HEK293T (cell line): ENCODE data around the gene ZNF587B.
"Not testable (repeated sequence)": the region's sequence is repeated elsewhere in the genome, so short reads cannot be mapped to it uniquely, and the experiment has no call there.

ENCODE experiments used
- CTCF ChIA-PET: fragments of 350-600 bp; formaldehyde crosslinking; extraction: SDS; loops from one replicate; lab custom pipeline; 2021; ENCODE audit warnings: antibody characterized with exemption, inconsistent platforms; lab: Yijun Ruan, JAX
- POLR2A ChIA-PET: fragments of 350-600 bp; formaldehyde crosslinking; extraction: SDS; loops from one replicate; lab custom pipeline; 2020; ENCODE audit warnings: antibody characterized with exemption, inconsistent platforms; lab: Yijun Ruan, JAX
- DNase-seq: peaks from one replicate; pipeline ENCODE4 v3.0.0; 2012; ENCODE audit warnings: mixed read lengths; ENCODE audit errors: extremely low spot score
- ARNT ChIP-seq: fragments of 450-650 bp; IDR thresholded peaks from 2 replicates; pipeline ENCODE4 v1.6.1; 2017; ENCODE audit warnings: mild to moderate bottlenecking
- BHLHE40 ChIP-seq: fragments of 450-650 bp; IDR thresholded peaks from 2 replicates; pipeline ENCODE4 v1.6.1; 2016; ENCODE audit warnings: mild to moderate bottlenecking, moderate library complexity, borderline replicate concordance
- CTBP1 ChIP-seq: fragments of 450-650 bp; IDR thresholded peaks from 2 replicates; pipeline ENCODE4 v1.6.1; 2016; ENCODE audit warnings: borderline replicate concordance
- ELF4 ChIP-seq: fragments of 450-650 bp; IDR thresholded peaks from 2 replicates; pipeline ENCODE4 v1.6.1; 2017; ENCODE audit warnings: antibody characterized with exemption
- FOXA1 ChIP-seq: fragments of 450-650 bp; IDR thresholded peaks from 2 replicates; pipeline ENCODE4 v1.6.1; 2016; ENCODE audit warnings: mild to moderate bottlenecking
- FOXK2 ChIP-seq: fragments of 450-650 bp; IDR thresholded peaks from 2 replicates; pipeline ENCODE4 v1.6.1; 2016; ENCODE audit warnings: mild to moderate bottlenecking
- FOXM1 ChIP-seq: fragments of 450-650 bp; IDR thresholded peaks from 2 replicates; pipeline ENCODE4 v1.6.1; 2017; ENCODE audit warnings: mild to moderate bottlenecking, borderline replicate concordance
- HDGF ChIP-seq: fragments of 450-650 bp; IDR thresholded peaks from 2 replicates; pipeline ENCODE4 v1.6.1; 2017; ENCODE audit warnings: antibody characterized with exemption, borderline replicate concordance
- L3MBTL2 ChIP-seq: fragments of 450-650 bp; conservative IDR thresholded peaks from 2 replicates; pipeline ENCODE4 v1.6.1; 2016; ENCODE audit warnings: mild to moderate bottlenecking
- LEF1 ChIP-seq: fragments of 450-650 bp; IDR thresholded peaks from 2 replicates; pipeline ENCODE4 v1.6.1; 2017; ENCODE audit warnings: mild to moderate bottlenecking, borderline replicate concordance
- NFRKB ChIP-seq: fragments of 450-650 bp; IDR thresholded peaks from 2 replicates; pipeline ENCODE4 v1.6.1; 2016; ENCODE audit warnings: mild to moderate bottlenecking, moderate library complexity
- PKNOX1 ChIP-seq: fragments of 450-650 bp; IDR thresholded peaks from 2 replicates; pipeline ENCODE4 v1.6.1; 2016
- SP1 ChIP-seq: fragments of 450-650 bp; IDR thresholded peaks from 2 replicates; pipeline ENCODE4 v1.6.1; 2017
- SUZ12 ChIP-seq: fragments of 450-650 bp; IDR thresholded peaks from 2 replicates; pipeline ENCODE4 v1.6.1; 2016; ENCODE audit warnings: mild to moderate bottlenecking
- TARDBP ChIP-seq: fragments of 450-650 bp; IDR thresholded peaks from 2 replicates; pipeline ENCODE4 v1.6.1; 2016
- ZNF384 ChIP-seq: fragments of 450-650 bp; IDR thresholded peaks from 2 replicates; pipeline ENCODE4 v1.6.1; 2016

The ZNF587B gene

DNA sequence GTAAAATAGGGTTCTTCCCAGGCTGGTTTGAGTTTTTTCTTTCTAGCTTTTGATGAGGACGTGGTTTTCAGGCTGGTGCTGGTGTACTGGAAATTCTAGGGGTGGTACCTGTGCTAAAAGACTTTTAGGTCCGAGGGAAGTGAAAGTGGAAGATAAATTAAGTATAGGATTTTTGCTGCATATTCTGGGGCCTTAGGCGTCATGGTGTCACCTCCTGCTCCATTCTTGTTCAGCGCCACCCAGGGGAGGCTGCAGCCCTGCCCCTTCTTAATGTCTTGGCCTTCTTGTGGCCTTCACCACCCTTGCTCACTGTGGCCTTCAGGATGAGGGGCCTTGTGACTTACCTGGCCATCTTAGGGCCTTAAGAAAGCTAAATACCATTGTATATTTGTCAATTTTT is 27.8 kb upstream of the ZNF587B start:
- DNase-seq, result no peak
- ChIA-PET POLR2A (interaction anchor here (1.6 kb wide), 1 partner anchor 13 kb away, joined by 4 read pairs; no protein-coding TSS in a partner anchor), CTCF (no interaction called here)
- no peak for TF ChIP-seq SUZ12

GRCh38 chr19:57803265-57803593 is 26.9 kb upstream of the ZNF587B start:
- no peak for TF ChIP-seq BHLHE40
- TF ChIP-seq HDGF, result no peak
- POLR2A ChIA-PET, result interaction anchor here (1.6 kb wide), 1 partner anchor 12 kb away, joined by 4 read pairs; no protein-coding TSS in a partner anchor
- no peak for DNase-seq
- CTCF ChIA-PET, result no interaction called here

DNA sequence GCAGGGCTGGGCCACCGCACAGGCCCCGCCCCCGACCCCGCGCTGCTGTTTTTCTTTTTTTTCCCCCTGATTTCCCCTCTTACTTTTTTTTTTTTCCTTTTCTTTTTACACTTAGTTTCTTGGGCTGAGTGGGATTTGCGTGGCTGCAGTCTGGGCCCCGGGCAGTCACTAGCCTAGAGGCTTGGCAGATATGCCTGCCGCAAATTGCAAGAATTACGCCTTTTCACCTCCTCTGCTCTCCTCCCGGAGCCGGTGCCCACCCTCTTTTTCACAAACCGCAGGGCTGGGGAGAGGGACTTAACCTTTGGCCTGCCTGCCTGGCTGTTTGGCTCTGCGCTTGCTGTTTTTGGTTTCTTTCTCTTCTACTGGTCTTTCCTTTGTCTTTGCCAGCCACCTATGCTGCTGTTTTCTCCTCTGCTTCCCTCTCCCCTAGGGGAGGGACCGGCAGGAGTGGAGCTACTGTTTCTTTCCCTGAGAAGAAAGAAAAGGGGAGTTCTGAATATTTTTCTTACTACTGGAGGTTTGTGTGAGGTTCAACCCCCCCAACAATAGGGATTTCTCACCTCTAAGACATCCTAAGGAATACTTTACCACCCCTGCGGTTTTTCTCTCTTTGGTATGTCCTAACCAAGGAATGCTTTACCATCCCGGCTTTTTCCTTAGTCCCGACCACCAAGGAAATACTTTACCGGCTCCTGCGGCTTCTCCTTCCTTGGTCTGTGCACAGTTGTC is 26.3 kb upstream of the ZNF587B start:
- no peak for DNase-seq
- ChIA-PET CTCF (no interaction called here), POLR2A (interaction anchor here (1.6 kb wide), 1 partner anchor 11 kb away, joined by 4 read pairs; no protein-coding TSS in a partner anchor)
- TF ChIP-seq FOXK2 (no peak), SP1 (no peak), ZNF384 (no peak), FOXM1 (no peak), CTBP1 (no peak), L3MBTL2 (no peak), LEF1 (no peak), BHLHE40 (no peak), TARDBP (no peak), ELF4 (no peak), PKNOX1 (no peak), NFRKB (no peak)

GRCh38 chr19:57807541-57807940 is 22.6 kb upstream of the ZNF587B start:
- TF ChIP-seq FOXK2 (no peak), L3MBTL2 (no peak), FOXA1 (no peak), SP1 (no peak), ELF4 (no peak), ZNF384 (no peak), ARNT (no peak), NFRKB (no peak), BHLHE40 (no peak), PKNOX1 (no peak), SUZ12 (no peak), LEF1 (no peak), FOXM1 (no peak), TARDBP (no peak), HDGF (no peak)
- POLR2A ChIA-PET, result no interaction called here
- no peak for DNase-seq
- CTCF ChIA-PET, result no interaction called here

DNA sequence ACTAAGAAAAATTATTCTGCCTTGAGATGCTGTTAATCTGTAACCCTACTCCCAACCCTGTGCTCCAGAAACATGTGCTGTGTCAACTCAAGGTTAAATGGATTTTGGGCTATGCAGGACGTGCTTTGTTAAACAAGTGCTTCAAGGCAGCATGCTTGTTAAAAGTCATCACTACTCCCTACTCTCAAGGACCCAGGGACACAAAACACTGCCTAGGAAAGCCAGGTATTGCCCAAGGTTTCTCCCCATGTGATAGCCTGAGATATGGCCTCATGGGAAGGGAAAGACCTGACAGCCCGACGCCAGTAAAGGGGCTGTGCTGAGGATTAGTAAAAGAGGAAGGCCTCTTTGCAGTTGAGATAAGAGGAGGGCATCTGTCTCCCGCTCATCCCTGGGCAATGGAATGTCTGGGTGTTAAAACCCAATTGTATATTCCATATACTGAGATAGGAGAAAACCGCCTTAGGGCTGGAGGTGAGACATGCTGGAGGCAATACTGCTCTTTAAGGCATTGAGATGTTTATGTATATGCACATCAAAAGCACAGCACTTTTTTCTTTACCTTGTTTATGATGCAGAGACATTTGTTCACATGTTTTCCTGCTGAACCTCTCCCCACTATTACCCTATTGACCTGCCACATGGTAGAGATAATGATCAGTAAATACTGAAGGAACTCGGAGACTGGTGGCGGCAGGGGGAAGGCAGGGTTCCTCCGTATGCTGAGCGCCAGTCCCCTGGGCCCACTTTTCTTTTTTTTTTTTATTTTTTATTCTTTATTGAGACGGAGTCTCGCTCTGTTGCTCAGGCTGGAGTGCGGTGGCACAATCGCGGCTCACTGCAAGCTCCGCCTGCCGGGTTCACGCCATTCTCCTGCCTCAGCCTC is 19.4 kb upstream of the ZNF587B start:
- POLR2A ChIA-PET, CTCF ChIA-PET, DNase-seq: not testable (repeated sequence)

GRCh38 chr19:57812226-57812625 is 17.9 kb upstream of the ZNF587B start:
- POLR2A ChIA-PET, result no interaction called here
- TF ChIP-seq CTBP1 (no peak), SP1 (no peak), FOXK2 (no peak), SUZ12 (no peak), FOXA1 (no peak), PKNOX1 (no peak), TARDBP (no peak), NFRKB (no peak), LEF1 (no peak), L3MBTL2 (no peak), HDGF (no peak), BHLHE40 (no peak), ARNT (no peak), FOXM1 (no peak), ZNF384 (no peak), ELF4 (no peak)
- CTCF ChIA-PET, result no interaction called here
- DNase-seq, result no peak

GRCh38 chr19:57812975-57813820 is 16.9 kb upstream of the ZNF587B start:
- CTCF ChIA-PET, DNase-seq: not testable (repeated sequence)
- POLR2A ChIA-PET, result interaction anchor here (0.6 kb wide), 1 partner anchor 8 kb away, joined by 3 read pairs; no protein-coding TSS in a partner anchor
